HCEC 1CT (cell line): ENCODE results near the gene LRRC47.

ENCODE experiments used
- DNase-seq: peaks from one replicate; pipeline ENCODE4 v3.0.0-alpha.2; 2017

Gene LRRC47

GRCh38 chr1:3746389-3746829, 49.9 kb downstream of the LRRC47 start:
- DNase-seq: no peak

GRCh38 chr1:3745590-3746381, 50.5 kb downstream of the LRRC47 start:
- DNase-seq: no peak

DNA sequence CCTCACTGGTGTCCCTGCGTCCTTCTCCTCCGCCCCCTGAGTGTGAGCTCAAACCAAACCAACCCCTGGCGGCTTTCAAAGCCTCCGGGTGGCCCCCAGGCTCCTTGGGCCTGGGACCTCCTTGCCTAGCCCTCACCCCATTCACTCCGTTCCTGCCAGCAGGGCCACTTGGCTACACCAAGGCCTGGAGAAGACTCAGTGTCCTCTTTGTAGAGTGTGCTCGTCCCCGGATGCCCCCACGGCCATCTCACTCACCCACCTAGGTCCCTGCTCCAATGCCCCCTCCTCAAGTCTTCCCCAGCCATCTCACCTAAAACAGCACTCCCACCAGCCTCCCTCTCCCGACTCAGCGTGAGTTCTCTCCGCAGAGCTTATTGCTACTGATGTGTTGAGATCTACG, 51.2 kb downstream of the LRRC47 start:
- no peak for DNase-seq

DNA sequence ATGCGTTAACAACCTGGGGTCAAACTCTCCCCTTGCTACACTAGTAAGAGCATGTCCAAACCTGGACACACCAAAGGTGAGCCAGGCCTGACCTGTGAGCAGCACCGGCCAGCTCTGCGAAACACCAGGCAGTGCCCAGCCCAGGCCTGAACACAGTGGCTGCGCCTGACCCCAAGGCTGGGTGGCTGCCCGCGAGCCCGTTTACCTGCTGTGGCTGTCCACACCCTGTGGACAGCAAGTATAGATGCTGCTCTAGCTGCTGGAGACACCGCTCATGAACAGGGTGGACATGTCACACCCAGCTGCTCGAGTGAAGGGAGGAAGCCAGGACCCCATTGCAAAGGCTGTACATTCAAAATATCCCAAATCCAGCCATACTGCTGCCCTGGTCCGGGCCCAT, 51.7 kb downstream of the LRRC47 start:
- DNase-seq: no peak

DNA sequence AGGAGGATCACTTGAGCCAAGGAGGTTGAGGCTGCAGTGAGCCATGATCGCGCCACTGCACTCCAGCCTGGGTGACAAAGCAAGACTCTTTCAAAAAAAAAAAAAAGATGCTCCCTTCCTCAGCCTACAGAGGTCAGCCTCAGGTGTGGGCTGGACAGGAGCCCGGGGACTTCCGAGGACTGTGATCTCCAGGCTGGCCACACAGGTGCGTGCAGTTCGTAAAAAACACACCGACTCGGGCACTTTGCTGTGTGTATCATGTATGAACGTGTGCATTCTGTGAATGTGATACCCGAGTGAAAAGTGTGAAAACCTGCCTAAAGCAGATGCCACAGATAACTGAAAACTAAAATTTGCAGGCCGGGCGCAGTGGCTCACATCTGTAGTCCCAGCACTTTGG, 52.5 kb downstream of the LRRC47 start:
- DNase-seq: no peak

DNA sequence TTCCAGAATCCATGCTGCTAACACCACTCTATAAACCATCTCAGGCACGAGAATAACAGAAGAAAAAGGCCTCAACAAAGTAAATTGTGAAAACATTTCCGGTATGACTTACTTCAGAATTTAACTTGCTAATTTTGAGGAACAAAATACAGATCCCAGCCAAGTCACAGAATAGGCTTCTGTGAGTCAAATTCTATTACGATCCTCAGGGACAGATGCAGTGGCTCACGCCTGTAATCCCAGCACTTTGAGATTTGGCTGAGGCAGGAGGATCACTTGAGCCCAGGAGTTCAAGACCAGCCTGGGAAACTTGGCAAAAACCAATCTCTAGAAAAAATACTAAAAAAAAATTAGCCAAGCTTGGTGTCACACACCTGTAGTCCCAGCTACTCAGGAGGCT, 52.9 kb downstream of the LRRC47 start:
- no peak for DNase-seq

DNA sequence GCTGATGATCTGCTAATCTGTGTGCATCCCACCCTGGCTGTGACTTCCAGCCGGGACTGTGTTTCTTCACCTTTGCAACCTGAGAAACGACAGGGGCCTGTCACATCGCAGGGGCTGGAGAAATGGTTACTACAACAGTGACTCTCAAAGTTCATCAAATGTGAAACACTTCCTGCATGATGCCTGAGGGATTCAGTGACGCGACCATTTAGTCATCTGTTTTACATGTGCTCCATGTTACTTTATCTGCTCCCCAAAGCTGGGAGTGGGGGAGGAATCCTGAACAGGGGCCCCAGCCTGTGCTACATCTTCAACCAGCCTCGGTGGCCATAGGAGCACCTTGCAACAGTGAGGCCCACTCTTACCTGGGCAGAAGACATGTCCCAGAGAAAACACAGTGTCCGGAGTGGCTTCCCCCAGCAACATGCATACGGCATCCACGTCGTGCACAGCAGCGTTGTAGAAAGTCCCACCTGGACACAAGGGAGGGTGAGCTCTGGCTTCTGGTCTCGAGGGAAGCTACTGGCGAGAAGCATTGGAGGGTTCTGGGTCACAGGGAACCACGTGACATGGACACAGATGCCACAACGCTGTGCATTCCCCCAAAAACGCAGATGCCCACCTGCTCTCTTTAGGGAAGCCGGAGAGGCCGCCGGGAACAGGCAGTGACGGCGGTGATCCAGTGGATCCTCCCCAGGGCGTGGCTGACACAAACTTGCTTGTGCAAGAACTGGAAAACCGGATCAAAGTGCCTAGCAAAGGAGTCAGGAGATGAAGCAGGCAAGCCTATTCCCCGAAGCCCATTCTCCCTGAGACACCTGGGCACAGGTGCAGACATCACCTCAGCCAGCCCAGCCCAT, 53.6 kb downstream of the LRRC47 start:
- DNase-seq: no peak

DNA sequence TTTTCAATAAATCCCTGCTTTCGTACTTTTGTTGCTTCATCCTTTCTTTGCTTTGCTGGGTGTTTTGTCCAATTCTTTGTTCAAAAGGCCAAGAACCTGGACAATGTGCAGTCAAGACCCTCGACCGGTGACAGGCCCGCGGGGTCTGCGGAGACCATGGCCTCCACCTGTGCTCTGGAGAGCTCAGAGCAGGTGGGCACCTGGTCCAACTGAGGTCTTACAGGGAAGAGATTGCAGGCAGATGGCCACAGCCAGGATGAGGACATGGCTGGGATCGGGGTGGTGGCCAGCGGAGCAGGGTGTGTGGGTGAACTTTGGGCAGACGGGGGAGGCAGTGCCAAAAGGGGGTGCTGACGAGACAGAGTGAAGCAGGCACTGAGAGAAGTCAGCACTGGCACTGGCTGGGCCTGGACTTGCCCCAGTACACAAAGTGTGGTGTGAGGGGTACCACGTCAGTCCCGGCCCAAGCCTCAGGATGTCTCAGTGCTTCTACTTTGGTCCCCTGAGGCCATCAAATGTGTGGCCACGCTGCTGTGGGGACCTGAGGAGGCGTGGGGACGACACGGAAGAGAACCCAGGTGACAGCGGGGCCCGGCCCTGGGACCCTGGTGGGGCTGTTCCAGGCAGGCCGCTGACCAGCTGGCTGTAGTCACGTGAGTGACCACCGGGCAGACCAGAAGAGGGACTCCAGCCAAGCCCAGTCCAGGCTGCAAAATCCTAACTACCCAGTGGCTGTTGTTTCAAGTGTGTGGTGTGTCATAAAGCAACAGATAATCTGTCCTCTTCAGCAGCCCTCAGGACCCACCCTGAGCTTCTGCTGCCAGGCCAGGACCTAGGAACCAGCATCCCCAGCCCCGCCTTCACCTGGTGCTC, 54.5 kb downstream of the LRRC47 start:
- no peak for DNase-seq

GRCh38 chr1:3740752-3741151, 55.5 kb downstream of the LRRC47 start:
- DNase-seq: no peak

GRCh38 chr1:3740042-3740441, 56.3 kb downstream of the LRRC47 start:
- DNase-seq: no peak

GRCh38 chr1:3738943-3739342, 57.4 kb downstream of the LRRC47 start:
- DNase-seq: no peak

GRCh38 chr1:3736708-3737107, 59.6 kb downstream of the LRRC47 start:
- no peak for DNase-seq

- no peak for DNase-seq
These were observed 60.2 kb downstream of the LRRC47 start for GRCh38 chr1:3736131-3736561.

DNA sequence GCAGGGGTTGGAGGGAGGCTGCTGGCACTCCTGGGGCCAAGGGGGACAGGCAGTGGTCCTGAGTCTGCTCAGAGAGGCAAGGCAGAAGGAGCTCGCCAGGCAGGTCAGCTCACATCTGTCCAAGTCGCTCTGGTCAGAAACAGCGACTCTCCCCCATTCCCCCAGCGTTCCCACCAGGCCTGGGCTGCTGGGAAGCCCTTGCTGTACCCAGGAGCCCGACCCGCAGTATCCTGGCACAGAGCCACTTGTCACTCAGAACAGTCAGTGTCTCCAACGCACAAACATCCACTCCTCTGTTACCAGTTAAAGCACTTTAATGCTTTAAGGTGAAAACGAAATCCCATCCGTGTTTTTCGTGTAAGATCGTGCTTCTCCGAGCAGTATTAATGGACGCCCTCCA, 60.6 kb downstream of the LRRC47 start:
- DNase-seq: no peak

DNA sequence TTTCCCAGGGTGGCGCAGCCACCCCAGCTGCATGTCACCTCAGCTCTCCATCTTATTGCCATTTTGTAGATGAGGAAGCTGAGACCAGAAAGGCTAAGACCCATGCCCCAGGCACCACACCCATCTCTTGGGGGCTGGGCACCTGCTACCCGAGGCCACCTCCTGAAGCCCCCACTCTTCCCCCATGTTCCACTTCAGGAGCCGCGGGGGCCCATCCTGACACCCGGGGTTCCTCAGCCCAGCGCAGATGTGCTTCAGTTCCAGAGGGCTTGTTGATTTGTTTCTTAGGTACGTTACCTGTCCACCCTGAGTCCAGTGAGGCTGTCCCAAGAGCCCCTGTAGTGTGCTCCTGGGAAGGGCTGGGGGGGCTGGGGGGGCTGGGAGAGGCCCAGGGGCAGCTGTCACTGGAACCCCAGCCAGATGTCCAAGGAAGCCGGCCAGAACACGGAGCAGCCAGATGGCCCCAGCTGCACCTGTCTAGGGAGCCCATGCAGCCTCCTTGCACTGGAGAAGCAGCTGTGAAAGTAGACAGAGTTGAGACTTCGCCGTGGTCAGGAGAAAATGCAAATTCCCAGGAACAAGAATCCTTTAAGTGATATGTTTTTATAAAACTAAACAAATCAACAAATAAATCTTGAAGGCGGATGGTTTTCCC, 61.1 kb downstream of the LRRC47 start:
- DNase-seq: no peak

GRCh38 chr1:3734602-3735001, 61.7 kb downstream of the LRRC47 start:
- DNase-seq: no peak

DNA sequence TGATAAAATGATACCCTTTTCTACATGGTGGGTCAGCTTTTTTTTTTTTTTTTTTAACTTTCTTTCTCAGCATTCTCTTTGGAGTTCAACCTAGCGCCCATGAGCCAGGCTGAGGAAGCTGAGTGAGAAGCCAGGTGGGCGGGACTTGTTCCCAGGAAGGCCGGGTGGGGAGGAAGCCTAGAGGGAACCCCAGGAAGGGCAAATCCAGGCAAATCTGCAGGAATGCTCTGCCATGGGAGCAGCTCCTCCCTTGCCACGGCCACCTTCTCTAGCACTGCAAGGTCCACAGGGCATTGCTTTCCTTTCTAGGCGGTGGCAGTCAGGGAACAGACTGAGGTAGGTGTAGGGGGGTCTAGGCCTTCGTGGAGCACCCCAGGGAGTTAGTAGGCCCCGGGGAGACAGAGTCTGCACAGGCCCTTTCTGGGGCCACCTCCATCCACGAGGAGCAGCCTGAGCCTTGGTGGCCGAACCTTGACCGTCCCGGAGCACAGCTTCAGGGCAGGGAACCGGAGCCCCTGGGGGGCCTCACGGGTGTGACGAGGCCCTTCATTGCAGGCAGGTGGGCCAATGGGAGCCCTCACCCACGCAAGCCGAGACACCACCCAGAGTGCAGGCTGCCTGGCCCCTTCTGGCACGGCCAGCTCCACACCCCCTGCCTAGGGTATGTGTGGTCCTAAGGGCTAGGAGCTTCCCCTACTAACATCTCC, 62.3 kb downstream of the LRRC47 start:
- DNase-seq: peak; percentile 2

DNA sequence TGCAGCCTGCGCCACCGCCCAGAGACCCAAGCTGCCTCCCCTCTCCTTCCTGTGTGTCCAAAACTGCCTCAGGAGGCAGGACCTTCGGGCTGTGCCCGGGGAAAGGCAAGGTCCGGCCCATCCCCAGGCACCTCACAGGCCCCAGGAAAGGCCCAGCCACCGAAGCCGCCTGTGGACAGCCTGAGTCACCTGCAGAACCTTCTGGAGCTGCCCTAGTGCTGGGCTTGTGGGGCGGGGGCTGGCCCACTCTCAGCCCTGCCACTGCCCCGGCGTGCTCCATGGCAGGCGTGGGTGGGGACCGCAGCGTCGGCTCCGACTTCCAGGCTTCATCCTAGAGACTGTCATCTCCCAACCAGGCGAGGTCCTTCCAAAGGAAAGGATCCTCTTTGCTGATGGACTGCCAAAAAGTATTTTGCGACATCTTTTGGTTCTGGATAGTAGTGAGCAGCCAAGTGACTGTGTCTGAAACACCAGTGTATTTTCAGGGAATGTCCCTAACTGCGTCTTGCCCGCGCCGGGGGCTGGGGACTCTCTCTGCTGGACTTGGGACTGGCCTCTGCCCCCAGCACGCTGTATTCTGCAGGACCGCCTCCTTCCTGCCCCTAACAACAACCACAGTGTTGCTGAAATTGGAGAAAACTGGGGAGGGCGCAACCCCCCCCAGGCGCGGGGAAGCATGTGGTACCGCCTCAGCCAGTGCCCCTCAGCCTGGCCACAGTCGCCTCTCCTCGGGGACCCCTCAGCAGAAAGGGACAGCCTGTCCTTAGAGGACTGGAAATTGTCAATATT, 63.0 kb downstream of the LRRC47 start:
- DNase-seq: no peak

DNA sequence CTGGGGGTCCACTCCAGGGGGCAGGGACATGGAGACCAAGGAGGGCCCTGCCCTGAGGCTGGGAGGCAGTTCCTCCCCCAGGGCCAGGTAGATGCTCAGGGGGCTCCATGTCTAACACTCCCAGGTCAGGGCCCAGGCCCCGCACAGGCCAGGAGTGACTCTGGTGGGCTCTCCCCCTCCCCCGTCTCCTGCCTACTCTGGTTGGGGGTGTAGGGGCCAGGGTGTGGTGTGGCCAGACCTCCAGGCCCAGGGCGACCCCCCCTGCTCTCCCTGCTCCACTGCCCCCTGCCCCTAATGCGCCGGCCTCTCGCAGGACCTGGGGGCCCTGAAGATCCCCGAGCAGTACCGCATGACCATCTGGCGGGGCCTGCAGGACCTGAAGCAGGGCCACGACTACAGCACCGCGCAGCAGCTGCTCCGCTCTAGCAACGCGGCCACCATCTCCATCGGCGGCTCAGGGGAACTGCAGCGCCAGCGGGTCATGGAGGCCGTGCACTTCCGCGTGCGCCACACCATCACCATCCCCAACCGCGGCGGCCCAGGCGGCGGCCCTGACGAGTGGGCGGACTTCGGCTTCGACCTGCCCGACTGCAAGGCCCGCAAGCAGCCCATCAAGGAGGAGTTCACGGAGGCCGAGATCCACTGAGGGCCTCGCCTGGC, 63.7 kb downstream of the LRRC47 start:
- DNase-seq: no peak
